DOHH2 (cell line): ENCODE measurements around the gene PITPNC1.

Source experiments
- H3F3A ChIP-seq: fragments of 200-600 bp; sonication (generic), shearing (Covaris generic); 2 replicates; pipeline ENCODE4 v1.6.0; 2016; ENCODE audit warnings: antibody characterized with exemption, mild to moderate bottlenecking; ENCODE audit not compliant: control insufficient read depth, insufficient read depth
- H3K27ac ChIP-seq: fragments of 200-600 bp; sonication (generic); 2 replicates; pipeline ENCODE4 v1.5.1; 2014; ENCODE audit warnings: low read depth, mild to moderate bottlenecking, low read length, moderate library complexity
- H3K27me3 ChIP-seq: fragments of 200-600 bp; sonication (generic); 2 replicates; pipeline ENCODE4 v1.6.1; 2014; ENCODE audit warnings: mild to moderate bottlenecking, low read length, mixed read lengths; ENCODE audit not compliant: control insufficient read depth
- H3K36me3 ChIP-seq: fragments of 200-600 bp; sonication (generic); 2 replicates; pipeline ENCODE4 v1.6.1; 2014; ENCODE audit warnings: mild to moderate bottlenecking, low read length, moderate library complexity, mixed read lengths; ENCODE audit not compliant: control insufficient read depth
- H3K4me1 ChIP-seq: fragments of 200-600 bp; sonication (generic); 2 replicates; pipeline ENCODE4 v1.6.1; 2014; ENCODE audit warnings: mild to moderate bottlenecking, low read length, mixed read lengths; ENCODE audit not compliant: control insufficient read depth
- H3K4me2 ChIP-seq: fragments of 200-600 bp; sonication (generic); 2 replicates; pipeline ENCODE4 v1.6.0; 2014; ENCODE audit warnings: mild to moderate bottlenecking, low read length, moderate library complexity
- H3K4me3 ChIP-seq: fragments of 200-600 bp; sonication (generic); 2 replicates; pipeline ENCODE4 v1.5.1; 2014; ENCODE audit warnings: mild to moderate bottlenecking, low read length, mixed read lengths
- H3K79me2 ChIP-seq: fragments of 200-600 bp; sonication (generic); 2 replicates; pipeline ENCODE4 v1.6.1; 2014; ENCODE audit warnings: mild to moderate bottlenecking, low read length, mixed read lengths; ENCODE audit not compliant: control insufficient read depth
- H3K9me2 ChIP-seq: fragments of 200-600 bp; sonication (generic); replicated peaks from 2 replicates; pipeline ENCODE4 v1.6.1; 2014; ENCODE audit warnings: mild to moderate bottlenecking, low read length, mixed read lengths; ENCODE audit not compliant: control insufficient read depth
- H3K9me3 ChIP-seq: fragments of 200-600 bp; sonication (generic); 2 replicates; pipeline ENCODE4 v1.6.1; 2014; ENCODE audit warnings: antibody characterized with exemption, low read length, mixed read lengths; ENCODE audit not compliant: control insufficient read depth, insufficient read depth
- H4K20me1 ChIP-seq: fragments of 200-600 bp; sonication (generic); 2 replicates; pipeline ENCODE4 v1.6.0; 2014; ENCODE audit warnings: low read depth, mild to moderate bottlenecking, antibody characterized with exemption, low read length, moderate library complexity; ENCODE audit not compliant: control insufficient read depth, insufficient read depth
- CTCF ChIP-seq: fragments of 200-600 bp; sonication (generic); IDR thresholded peaks from one replicate; pipeline ENCODE4 v1.5.1; 2014; ENCODE audit warnings: antibody characterized with exemption, mild to moderate bottlenecking, low read depth, low read length; ENCODE audit not compliant: poor library complexity, severe bottlenecking
- EZH2phosphoT487 ChIP-seq: fragments of 200-600 bp; sonication (generic); IDR thresholded peaks from 2 replicates; pipeline ENCODE4 v1.6.1; 2017; ENCODE audit warnings: borderline replicate concordance, mild to moderate bottlenecking, antibody characterized with exemption, low read length, moderate library complexity, mixed read lengths

PITPNC1 gene

GRCh38 chr17:67542219-67543114, 165.4 kb downstream of the PITPNC1 start:
- Histone ChIP-seq H3K9me2 (no peaks in the 10 kb centered on the region), H3K4me1 (peaks cover 9% of the 10 kb centered on the region), H3K4me3 (no peak overlapping the region), H3K27me3 (no peaks in the 10 kb centered on the region), H3F3A (no peaks in the 10 kb centered on the region), H3K79me2 (no peaks in the 10 kb centered on the region), H3K36me3 (no peaks in the 10 kb centered on the region), H3K4me2 (no peak overlapping the region), H3K9me3 (no peaks in the 10 kb centered on the region), H3K27ac (no peak overlapping the region), H4K20me1 (no peaks in the 10 kb centered on the region)
- TF ChIP-seq EZH2phosphoT487 (no peak), CTCF (no peak)

GRCh38 chr17:67544364-67544955, 167.4 kb downstream of the PITPNC1 start:
- Histone ChIP-seq H3F3A (no peaks in the 10 kb centered on the region), H3K9me3 (no peaks in the 10 kb centered on the region), H3K79me2 (no peaks in the 10 kb centered on the region), H3K36me3 (no peaks in the 10 kb centered on the region), H3K27me3 (no peaks in the 10 kb centered on the region), H3K4me3 (no peak overlapping the region), H4K20me1 (no peaks in the 10 kb centered on the region), H3K4me2 (no peak overlapping the region), H3K4me1 (peaks cover 9% of the 10 kb centered on the region), H3K27ac (no peak overlapping the region), H3K9me2 (no peaks in the 10 kb centered on the region)
- TF ChIP-seq EZH2phosphoT487 (no peak), CTCF (no peak)

- Histone ChIP-seq H3K4me1 (peaks cover 9% of the 10 kb centered on the region), H4K20me1 (no peaks in the 10 kb centered on the region), H3K4me2 (no peak overlapping the region), H3F3A (no peaks in the 10 kb centered on the region), H3K9me2 (no peaks in the 10 kb centered on the region), H3K36me3 (no peaks in the 10 kb centered on the region), H3K4me3 (no peak overlapping the region), H3K27me3 (no peaks in the 10 kb centered on the region), H3K27ac (no peak overlapping the region), H3K9me3 (no peaks in the 10 kb centered on the region), H3K79me2 (no peaks in the 10 kb centered on the region)
- TF ChIP-seq EZH2phosphoT487 (no peak), CTCF (no peak)
Observed at GRCh38 chr17:67546578-67547527, 169.8 kb downstream of the PITPNC1 start.
